Measurements from ENCODE around the gene BTNL8. TPM values are rescaled to one million over a fixed set of nuclear protein-coding genes. Genes with fewer than 3 reads are reported as not detected.
"Not testable (repeated sequence)": the region's sequence is repeated elsewhere in the genome, so short reads cannot be mapped to it uniquely, and the experiment has no call there.

The BTNL8 gene
- total RNA-seq, 1 experiment from 2014 or later = 0.85 TPM

GRCh38 chr5:180875860-180876426 is 23.0 kb upstream of the BTNL8 start (continued):
- TF ChIP-seq ZNF423 (CRISPR knock-in tag; IDR thresholded peaks at IDR 0.05) (no peak), GTF2I (CRISPR knock-in tag; conservative IDR thresholded peaks at IDR 0.05) (no peak), IRF1 (CRISPR knock-in tag; IDR thresholded peaks at IDR 0.05) (no peak), AR (CRISPR knock-in tag; IDR thresholded peaks at IDR 0.05) (no peak), CREM (CRISPR knock-in tag; IDR thresholded peaks at IDR 0.05) (no peak), GRHL2 (CRISPR knock-in tag; IDR thresholded peaks at IDR 0.05; ENCODE audit: insufficient replicate concordance, severe bottlenecking) (no peak), TP53 (CRISPR knock-in tag; IDR thresholded peaks at IDR 0.05) (no peak), TEAD1 (CRISPR knock-in tag; IDR thresholded peaks at IDR 0.05) (no peak)

GRCh38 chr5:180885845-180886529 is 13.0 kb upstream of the BTNL8 start:
- H3K4me3 Mint-ChIP-seq, H3K36me3 Mint-ChIP-seq, CTCF ChIA-PET, H3K4me1 Mint-ChIP-seq, H3K27ac Mint-ChIP-seq: not testable (repeated sequence)
- DNase-seq (ENCODE audit: low spot score) (peak; percentile 38), ATAC-seq (peak; percentile 86)
- Mint-ChIP-seq H3K27me3 (ENCODE audit: low read depth) (peaks cover 45% of the 10 kb centered on the region), H3K9me3 (peaks cover 38% of the 10 kb centered on the region)
- TF ChIP-seq ZNF317 (CRISPR knock-in tag; IDR thresholded peaks at IDR 0.05; ENCODE audit: borderline replicate concordance, low read depth) (peak; percentile 74), FOXK1 (CRISPR knock-in tag; IDR thresholded peaks at IDR 0.05) (peak; percentile 62)
- POLR2A ChIA-PET = interaction anchor here (0.6 kb wide), 1 partner anchor 26 kb away, joined by 3 read pairs; no protein-coding TSS in a partner anchor

GRCh38 chr5:180889381-180889780 is 9.6 kb upstream of the BTNL8 start:
- ChIA-PET POLR2A (no interaction called here), CTCF (interaction anchor here (0.6 kb wide), 1 partner anchor 29 kb away, joined by 4 read pairs; no protein-coding TSS in a partner anchor)
- no peak for ATAC-seq
- Mint-ChIP-seq H3K4me1 (no peaks in the 10 kb centered on the region), H3K27me3 (ENCODE audit: low read depth) (peaks cover 40% of the 10 kb centered on the region), H3K9me3 (peaks cover 31% of the 10 kb centered on the region), H3K4me3 (no peak overlapping the region), H3K27ac (no peak overlapping the region), H3K36me3 (no peaks in the 10 kb centered on the region)
- no peak for DNase-seq (ENCODE audit: low spot score)
- no peak for TF ChIP-seq ZBTB21 (CRISPR knock-in tag; IDR thresholded peaks at IDR 0.05; ENCODE audit: borderline replicate concordance)
- TF ChIP-seq E2F4 (CRISPR knock-in tag; IDR thresholded peaks at IDR 0.05; ENCODE audit: borderline replicate concordance, low read depth) = no peak
- no peak for TF ChIP-seq ETV6 (CRISPR knock-in tag; IDR thresholded peaks at IDR 0.05)
- TF ChIP-seq GTF2I (CRISPR knock-in tag; conservative IDR thresholded peaks at IDR 0.05) = no peak
- no peak for TF ChIP-seq CREB1 (CRISPR knock-in tag; IDR thresholded peaks at IDR 0.05)
- TF ChIP-seq ATF3 (CRISPR knock-in tag; conservative IDR thresholded peaks at IDR 0.05) = no peak
- TF ChIP-seq E2F5 (CRISPR knock-in tag; IDR thresholded peaks at IDR 0.05) = no peak
- TF ChIP-seq E2F1 (CRISPR knock-in tag; IDR thresholded peaks at IDR 0.05) = no peak
- TF ChIP-seq TEAD1 (CRISPR knock-in tag; IDR thresholded peaks at IDR 0.05) = no peak
- TF ChIP-seq AR (CRISPR knock-in tag; IDR thresholded peaks at IDR 0.05) = no peak
- no peak for TF ChIP-seq MLX (CRISPR knock-in tag; IDR thresholded peaks at IDR 0.05)
